SK-N-SH (cell line): ENCODE measurements around the gene SLC1A7. TPM values are rescaled to one million over a fixed set of nuclear protein-coding genes. Genes with fewer than 3 reads are reported as not detected.

ENCODE experiments used
- CTCF ChIA-PET: fragments of 300-600, 350-600 bp; formaldehyde crosslinking; extraction: SDS; loops from one replicate; lab custom pipeline; 2021; lab: Yijun Ruan, JAX
- POLR2A ChIA-PET: fragments of 350-600 bp; sonication (Branson Sonifier 250); formaldehyde crosslinking; extraction: SDS; loops from one replicate; lab custom pipeline; 2020; ENCODE audit warnings: antibody characterized with exemption, inconsistent platforms; lab: Yijun Ruan, JAX
- DNase-seq: peaks from one replicate; pipeline ENCODE4 v3.0.0; 2012
- H2AFZ ChIP-seq: fragments of 200-600 bp; sonication (generic); 2 replicates; pipeline ENCODE4 v1.8.1; 2016; ENCODE audit warnings: antibody characterized with exemption, mild to moderate bottlenecking, low read depth
- H3F3A ChIP-seq: fragments of 200-600 bp; sonication (generic); replicated peaks from 2 replicates; pipeline ENCODE3; 2016; ENCODE audit warnings: antibody characterized with exemption, mild to moderate bottlenecking; ENCODE audit not compliant: insufficient read depth
- H3K27ac ChIP-seq, 2 experiments: fragments of 200-500 bp in 1 of 2; fragments of 200-600 bp in 1 of 2; sonication (Bioruptor generic) in 1 of 2; sonication (generic), shearing (Covaris generic) in 1 of 2; 2 replicates each; pipeline versions ENCODE4 v1.5.1 to v1.6.1; 2014 to 2016; ENCODE audit warnings: low read depth in 2 of 2, inconsistent platforms in 1 of 2, low read length in 1 of 2, mild to moderate bottlenecking in 1 of 2, mixed read lengths in 1 of 2
- H3K27me3 ChIP-seq: fragments of 200-600 bp; sonication (generic), shearing (Covaris generic); 2 replicates; pipeline ENCODE4 v1.6.1; 2016; ENCODE audit warnings: mixed run types; ENCODE audit not compliant: insufficient read depth
- H3K36me3 ChIP-seq, 2 experiments: fragments of 200-500 bp in 1 of 2; fragments of 200-600 bp in 1 of 2; sonication (Bioruptor generic) in 1 of 2; sonication (generic) in 1 of 2; replicated peaks in 1 of 2; 2 replicates each; pipeline versions ENCODE3 to v1.5.1; 2014 to 2016; ENCODE audit warnings: low read length in 1 of 2, mild to moderate bottlenecking in 1 of 2; ENCODE audit not compliant: insufficient read depth in 2 of 2, control insufficient read depth in 1 of 2
- H3K4me1 ChIP-seq, 2 experiments: fragments of 200-500 bp in 1 of 2; fragments of 200-600 bp in 1 of 2; sonication (Bioruptor generic) in 1 of 2; sonication (generic), shearing (Covaris generic) in 1 of 2; 2 replicates each; pipeline versions ENCODE4 v1.5.1 to v1.6.1; 2014 to 2016; ENCODE audit warnings: low read depth in 1 of 2, low read length in 1 of 2, mixed run types in 1 of 2; ENCODE audit not compliant: insufficient read depth in 2 of 2, control insufficient read depth in 1 of 2
- H3K4me2 ChIP-seq: fragments of 200-600 bp; sonication (generic), shearing (Covaris generic); 2 replicates; pipeline ENCODE4 v1.6.1; 2017; ENCODE audit warnings: mixed run types
- H3K4me3 ChIP-seq, 2 experiments: fragments of 200-500 bp in 1 of 2; fragments of 200-600 bp in 1 of 2; sonication (Bioruptor generic) in 1 of 2; sonication (generic), shearing (Covaris generic) in 1 of 2; 2 replicates each; pipeline versions ENCODE4 v1.5.1 to v1.8.1; 2014 to 2016; ENCODE audit warnings: low read depth in 2 of 2, inconsistent platforms in 1 of 2, low read length in 1 of 2, mild to moderate bottlenecking in 1 of 2, mixed read lengths in 1 of 2, moderate library complexity in 1 of 2
- H3K79me2 ChIP-seq: fragments of 200-600 bp; sonication (generic); 2 replicates; pipeline ENCODE4 v1.8.1; 2017; ENCODE audit warnings: mild to moderate bottlenecking; ENCODE audit not compliant: insufficient read depth
- H3K9ac ChIP-seq: fragments of 200-600 bp; sonication (generic); 2 replicates; pipeline ENCODE4 v1.6.1; 2017; ENCODE audit warnings: mixed run types
- H3K9me2 ChIP-seq: fragments of 200-600 bp; sonication (generic); 2 replicates; pipeline ENCODE4 v1.6.1; 2017; ENCODE audit warnings: mixed run types
- H3K9me3 ChIP-seq: fragments of 200-600 bp; sonication (generic); 2 replicates; pipeline ENCODE4 v1.6.1; 2017; ENCODE audit warnings: mixed run types, mild to moderate bottlenecking, moderate library complexity
- H4K20me1 ChIP-seq: fragments of 200-600 bp; sonication (generic); 2 replicates; pipeline ENCODE4 v1.6.1; 2017; ENCODE audit warnings: mild to moderate bottlenecking, mixed run types; ENCODE audit not compliant: insufficient read depth
- EP300 ChIP-seq, 2 experiments: IDR thresholded peaks; 2 replicates each; pipeline versions ENCODE4 v1.4.0 to v1.6.1; 2012; ENCODE audit warnings: borderline replicate concordance in 1 of 2, low read depth in 1 of 2, low read length in 1 of 2
- FOSL2 ChIP-seq: IDR thresholded peaks from 2 replicates; pipeline ENCODE4 v1.4.0; 2012; ENCODE audit warnings: low read depth, mild to moderate bottlenecking, moderate library complexity, borderline replicate concordance
- FOXJ3 ChIP-seq: sonication (generic); formaldehyde crosslinking; IDR thresholded peaks from 2 replicates; pipeline ENCODE4 v1.5.1; 2020; ENCODE audit warnings: mild to moderate bottlenecking, missing genetic modification reagents
- FOXM1 ChIP-seq: IDR thresholded peaks from 2 replicates; pipeline ENCODE4 v1.4.0; 2012; ENCODE audit warnings: low read depth, mild to moderate bottlenecking
- JUND ChIP-seq: IDR thresholded peaks from 2 replicates; pipeline ENCODE4 v1.4.0; 2012
- MEF2A ChIP-seq: IDR thresholded peaks from 2 replicates; pipeline ENCODE4 v1.4.0; 2012; ENCODE audit warnings: low read depth, borderline replicate concordance
- MXI1 ChIP-seq: IDR thresholded peaks from 2 replicates; pipeline ENCODE4 v1.6.1; 2012; ENCODE audit warnings: mild to moderate bottlenecking, low read depth, low read length, improper control_type of control experiment
- NFIC ChIP-seq: IDR thresholded peaks from 2 replicates; pipeline ENCODE4 v1.4.0; 2012; ENCODE audit warnings: borderline replicate concordance
- NRF1 ChIP-seq: IDR thresholded peaks from 2 replicates; pipeline ENCODE4 v1.6.1; 2012; ENCODE audit warnings: low read depth, mild to moderate bottlenecking, low read length
- RAD21 ChIP-seq: IDR thresholded peaks from 2 replicates; pipeline ENCODE4 v1.6.1; 2012; ENCODE audit warnings: mild to moderate bottlenecking, low read length
- TCF12 ChIP-seq: IDR thresholded peaks from 2 replicates; pipeline ENCODE4 v1.4.0; 2012
- TEAD4 ChIP-seq: IDR thresholded peaks from 2 replicates; pipeline ENCODE4 v1.4.0; 2012; ENCODE audit warnings: mild to moderate bottlenecking, borderline replicate concordance; ENCODE audit not compliant: insufficient read depth
- YY1 ChIP-seq: IDR thresholded peaks from 2 replicates; pipeline ENCODE4 v1.4.0; 2012; ENCODE audit warnings: low read depth, mild to moderate bottlenecking
- ZBTB33 ChIP-seq: IDR thresholded peaks from 2 replicates; pipeline ENCODE4 v1.4.0; 2012; ENCODE audit warnings: low read depth, borderline replicate concordance
- WGBS: methylation state at CpG from one replicate; pipeline ENCODE4 v1.1.6; 2017; ENCODE audit warnings: low lambda C conversion rate; 5-methylcytosine and 5-hydroxymethylcytosine counted together
- polyA plus RNA-seq, 3 experiments: library from polyadenylated mRNA; depleted of rRNA; stranded (reverse); fragments of >200 nt; gene quantifications; 2 replicates each; pipeline ENCODE4 v1.2.3, GENCODE V29; 2012
- TF ChIP-seq, protein P1 (sequence below): IDR thresholded peaks from 2 replicates; pipeline ENCODE4; 2012
- TF ChIP-seq, protein P2 (sequence below): IDR thresholded peaks from 2 replicates; pipeline ENCODE4 v1.4.0; 2012; ENCODE audit warnings: low read depth, borderline replicate concordance

The SLC1A7 gene
- polyA plus RNA-seq, 1 of the 3 experiments (the other 2 are of a cell fraction) = not detected

- Histone ChIP-seq H3K9me3 (no peaks in the 10 kb centered on the region), H3K4me2 (no peak overlapping the region), H3K79me2 (no peaks in the 10 kb centered on the region), H2AFZ (no peak overlapping the region), H3K4me3 (no peak overlapping the region), H4K20me1 (no peaks in the 10 kb centered on the region), H3K27ac (no peak overlapping the region), H3K9ac (no peak overlapping the region), H3K27me3 (no peaks in the 10 kb centered on the region), H3K4me1 (peaks cover 15 to 30% of the 10 kb centered on the region in 2 experiments; a peak in 2 of 4 replicates), H3K36me3 (no peaks in the 10 kb centered on the region), H3K9me2 (no peaks in the 10 kb centered on the region), H3F3A (no peaks in the 10 kb centered on the region)
- 92% methylated on average over 17 of the region's 19 CpGs for WGBS
- TF ChIP-seq FOSL2 (no peak), TCF12 (no peak)
- no peak for DNase-seq
- ChIA-PET CTCF (interaction anchor here (0.9 to 1.1 kb wide), 2 partner anchors 9 to 62 kb away, joined by 3 read pairs; no protein-coding TSS in a partner anchor), POLR2A (interaction anchor here (0.6 kb wide), 1 partner anchor 73 kb away, joined by 3 read pairs; no protein-coding TSS in a partner anchor)
These were observed 18.8 kb downstream of the SLC1A7 start for GRCh38 chr1:53123453-53124140.

DNA sequence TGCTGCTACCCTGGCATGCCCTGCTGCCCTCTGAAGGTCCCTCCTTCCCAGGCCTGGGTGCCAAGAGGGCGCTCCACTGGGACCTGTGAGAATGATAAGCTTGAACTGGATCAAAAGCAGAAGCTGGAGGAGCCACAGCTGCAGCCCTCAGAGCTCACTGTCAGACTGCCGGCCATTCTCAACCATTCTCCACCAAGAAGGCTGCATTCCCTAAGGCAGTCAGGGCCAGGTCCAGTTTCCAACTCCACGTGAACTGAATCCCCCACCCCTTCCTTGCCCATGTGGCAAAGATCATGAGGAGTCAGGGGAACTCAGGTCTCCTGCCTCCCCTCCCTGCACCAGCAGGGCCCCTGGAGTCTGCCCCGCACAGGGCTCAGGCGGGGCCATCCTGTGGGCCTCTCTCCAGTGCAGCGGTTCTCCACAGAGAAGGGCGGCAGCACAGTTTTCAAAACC is 19.5 kb downstream of the SLC1A7 start:
- Histone ChIP-seq H3K27me3 (no peaks in the 10 kb centered on the region), H3F3A (no peaks in the 10 kb centered on the region), H3K36me3 (no peaks in the 10 kb centered on the region), H3K9me2 (no peaks in the 10 kb centered on the region), H3K9ac (no peak overlapping the region), H3K4me1 (peaks cover 15 to 30% of the 10 kb centered on the region in 2 experiments; a peak in 2 of 4 replicates), H3K4me3 (no peak overlapping the region), H3K9me3 (no peaks in the 10 kb centered on the region), H4K20me1 (no peaks in the 10 kb centered on the region), H3K27ac (no peak overlapping the region), H3K4me2 (no peak overlapping the region), H3K79me2 (no peaks in the 10 kb centered on the region), H2AFZ (no peak overlapping the region)
- DNase-seq = no peak
- WGBS = 91% methylated on average over 4 of the region's 7 CpGs
- ChIA-PET POLR2A (interaction anchor here (0.7 kb wide), 1 partner anchor 108 kb away, joined by 3 read pairs; no protein-coding TSS in a partner anchor), CTCF (interaction anchor here (0.9 to 2.1 kb wide), 3 partner anchors 18 to 63 kb away, joined by 3 to 8 read pairs (median 3); no protein-coding TSS in a partner anchor)
- TF ChIP-seq JUND = no peak
- TF ChIP-seq, protein P1, sequence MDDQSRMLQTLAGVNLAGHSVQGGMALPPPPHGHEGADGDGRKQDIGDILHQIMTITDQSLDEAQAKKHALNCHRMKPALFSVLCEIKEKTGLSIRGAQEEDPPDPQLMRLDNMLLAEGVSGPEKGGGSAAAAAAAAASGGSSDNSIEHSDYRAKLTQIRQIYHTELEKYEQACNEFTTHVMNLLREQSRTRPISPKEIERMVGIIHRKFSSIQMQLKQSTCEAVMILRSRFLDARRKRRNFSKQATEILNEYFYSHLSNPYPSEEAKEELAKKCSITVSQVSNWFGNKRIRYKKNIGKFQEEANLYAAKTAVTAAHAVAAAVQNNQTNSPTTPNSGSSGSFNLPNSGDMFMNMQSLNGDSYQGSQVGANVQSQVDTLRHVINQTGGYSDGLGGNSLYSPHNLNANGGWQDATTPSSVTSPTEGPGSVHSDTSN = no peak
- no peak for TF ChIP-seq TCF12
- TF ChIP-seq ZBTB33 = no peak
- TF ChIP-seq MEF2A = no peak
- TF ChIP-seq, protein P2, sequence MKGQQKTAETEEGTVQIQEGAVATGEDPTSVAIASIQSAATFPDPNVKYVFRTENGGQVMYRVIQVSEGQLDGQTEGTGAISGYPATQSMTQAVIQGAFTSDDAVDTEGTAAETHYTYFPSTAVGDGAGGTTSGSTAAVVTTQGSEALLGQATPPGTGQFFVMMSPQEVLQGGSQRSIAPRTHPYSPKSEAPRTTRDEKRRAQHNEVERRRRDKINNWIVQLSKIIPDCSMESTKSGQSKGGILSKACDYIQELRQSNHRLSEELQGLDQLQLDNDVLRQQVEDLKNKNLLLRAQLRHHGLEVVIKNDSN = no peak
- TF ChIP-seq YY1 = no peak
- TF ChIP-seq NRF1 = no peak
- no peak for TF ChIP-seq FOXM1
- TF ChIP-seq MXI1 = no peak
- no peak for TF ChIP-seq NFIC
- TF ChIP-seq FOXJ3 = no peak
- no peak for TF ChIP-seq EP300 (IDR thresholded peaks at IDR 0.05; ENCODE audit: borderline replicate concordance in 1 of 2, low read depth in 1 of 2, low read length in 1 of 2)
- no peak for TF ChIP-seq TEAD4
- no peak for TF ChIP-seq RAD21
